Chondrocyte (in vitro differentiated cells): ENCODE results near the gene GABBR2. TPM values are rescaled to one million over a fixed set of nuclear protein-coding genes. Genes with fewer than 3 reads are reported as not detected.
A peak's percentile ranks its signal among the peaks of the same experiment; 100 is the strongest.

ENCODE experiments used
- DNase-seq: peaks from one replicate; pipeline ENCODE4 v3.0.0; 2021; ENCODE audit warnings: mixed read lengths, low spot score
- H3K27ac Mint-ChIP-seq: one replicate; pipeline ENCODE4 v1.8.0; 2021; ENCODE audit warnings: mild to moderate bottlenecking, moderate library complexity, mixed read lengths; ENCODE audit not compliant: unreplicated experiment
- H3K27me3 Mint-ChIP-seq: 2 replicates; pipeline ENCODE4 v1.8.0; 2021; ENCODE audit warnings: low read depth, mixed read lengths
- H3K36me3 Mint-ChIP-seq: 2 replicates; pipeline ENCODE4 v1.8.0; 2021; ENCODE audit warnings: low read depth, mixed read lengths
- H3K4me1 Mint-ChIP-seq: 2 replicates; pipeline ENCODE4 v1.8.0; 2021; ENCODE audit warnings: low read depth, mild to moderate bottlenecking, mixed read lengths
- H3K4me3 Mint-ChIP-seq: one replicate; pipeline ENCODE4 v1.8.0; 2021; ENCODE audit warnings: mild to moderate bottlenecking, moderate library complexity, mixed read lengths; ENCODE audit not compliant: unreplicated experiment
- H3K9me3 Mint-ChIP-seq: 2 replicates; pipeline ENCODE4 v1.8.0; 2021; ENCODE audit warnings: low read depth, mixed read lengths
- CTCF ChIP-seq: fragments of 200-600 bp; sonication (generic); IDR thresholded peaks from 2 replicates; pipeline ENCODE4 v1.5.0; 2021; ENCODE audit warnings: antibody characterized with exemption, mild to moderate bottlenecking, moderate library complexity
- total RNA-seq: library from RNA; stranded (reverse); gene quantifications from 3 replicates; pipeline ENCODE4 v1.2.1, GENCODE V29; 2021

The GABBR2 gene
- total RNA-seq, 1 donor from 2014 or later, result 0.12 TPM

- Mint-ChIP-seq H3K27me3 (peaks cover 66% of the 10 kb centered on the region), H3K9me3 (peaks cover 7% of the 10 kb centered on the region), H3K36me3 (no peaks in the 10 kb centered on the region), H3K4me3 (no peak overlapping the region), H3K27ac (no peak overlapping the region), H3K4me1 (no peaks in the 10 kb centered on the region)
- no peak for TF ChIP-seq CTCF
- DNase-seq, result no peak
Measured at GRCh38 chr9:98720402-98720801, 11.7 kb upstream of the GABBR2 start.

GRCh38 chr9:98719055-98719454 is 10.3 kb upstream of the GABBR2 start:
- no peak overlapping the region for H3K27ac Mint-ChIP-seq
- no peaks in the 10 kb centered on the region for H3K4me1 Mint-ChIP-seq
- no peak overlapping the region for H3K4me3 Mint-ChIP-seq
- DNase-seq, result no peak
- peaks cover 4% of the 10 kb centered on the region for H3K9me3 Mint-ChIP-seq
- no peaks in the 10 kb centered on the region for H3K36me3 Mint-ChIP-seq
- TF ChIP-seq CTCF, result no peak
- peaks cover 70% of the 10 kb centered on the region for H3K27me3 Mint-ChIP-seq

- no peak overlapping the region for H3K27ac Mint-ChIP-seq
- no peaks in the 10 kb centered on the region for H3K4me1 Mint-ChIP-seq
- no peak overlapping the region for H3K4me3 Mint-ChIP-seq
- TF ChIP-seq CTCF, result no peak
- no peak for DNase-seq
- no peaks in the 10 kb centered on the region for H3K9me3 Mint-ChIP-seq
- H3K27me3 Mint-ChIP-seq, result peaks cover 75% of the 10 kb centered on the region
- no peaks in the 10 kb centered on the region for H3K36me3 Mint-ChIP-seq
Measured at GRCh38 chr9:98714833-98715232, 6.1 kb upstream of the GABBR2 start.

GRCh38 chr9:98712987-98713386 is 4.3 kb upstream of the GABBR2 start:
- no peaks in the 10 kb centered on the region for H3K36me3 Mint-ChIP-seq
- no peak overlapping the region for H3K4me3 Mint-ChIP-seq
- H3K4me1 Mint-ChIP-seq, result no peaks in the 10 kb centered on the region
- no peak for DNase-seq
- H3K9me3 Mint-ChIP-seq, result no peaks in the 10 kb centered on the region
- H3K27ac Mint-ChIP-seq, result no peak overlapping the region
- H3K27me3 Mint-ChIP-seq, result peaks cover 70% of the 10 kb centered on the region
- TF ChIP-seq CTCF, result no peak

GRCh38 chr9:98709968-98710965 is 1.5 kb upstream of the GABBR2 start:
- no peak for TF ChIP-seq CTCF
- H3K36me3 Mint-ChIP-seq, result no peaks in the 10 kb centered on the region

More at GRCh38 chr9:98709968-98710965, 1.5 kb upstream of the GABBR2 start:
- DNase-seq, result no peak
- Mint-ChIP-seq H3K4me3 (peak overlapping the region; percentile 11), H3K27ac (no peak overlapping the region), H3K27me3 (peaks cover 64% of the 10 kb centered on the region), H3K4me1 (peaks cover 10% of the 10 kb centered on the region), H3K9me3 (no peaks in the 10 kb centered on the region)
